ENCODE measurements around the gene DACT3. TPM values are rescaled to one million over a fixed set of nuclear protein-coding genes. Genes with fewer than 3 reads are reported as not detected.

DACT3 gene
- total and polyA plus RNA-seq, 2 of the 4 experiments (the other 2 are of a cell fraction), result 1.6 to 4.9 TPM

GRCh38 chr19:46631481-46631880 is 29.5 kb downstream of the DACT3 start:
- H2AK9ac ChIP-seq (replicated peaks; ENCODE audit: low read depth, low read length, poor library complexity), result peak overlapping the region; percentile 4
- H2BK20ac ChIP-seq (ENCODE audit: low read depth, low read length), result peak overlapping the region; percentile 68
- H3K4me1 ChIP-seq (ENCODE audit: control insufficient read depth, insufficient read depth, low read length), result peaks cover 13% of the 10 kb centered on the region
- H3K23ac ChIP-seq (ENCODE audit: low read depth, low read length), result peak overlapping the region; percentile 51; the same call in 1 of the 2 replicates
- peak overlapping the region; percentile 56 for H4K5ac ChIP-seq (ENCODE audit: low read depth, low read length)
- BruUV-seq (replicated peaks), result no TSS peak
- H3K79me1 ChIP-seq (ENCODE audit: low read depth in 1 of 2, low read length in 2 of 2), result no peaks in the 10 kb centered on the region
- CTCF ChIA-PET, result interaction anchor here (1.1 to 1.5 kb wide), 2 partner anchors 27 to 30 kb away, joined by 3 to 5 read pairs; partner anchors contain the start of gene DACT3
- peak overlapping the region; percentile 20 to 85; a peak in 3 of 4 replicates for H4K8ac ChIP-seq (ENCODE audit: low read depth in 2 of 2, low read length in 2 of 2)
- intact Hi-C loops (cut with micrococcal nuclease), result no loop called here
- H2AK5ac ChIP-seq (ENCODE audit: low read depth, low read length), result peak overlapping the region; percentile 27; the same call in 1 of the 2 replicates
- in situ Hi-C loops (cut with MboI; ENCODE audit: low sequenced_read_pairs), result no loop called here
- no peaks in the 10 kb centered on the region for H3K9me1 ChIP-seq (ENCODE audit: insufficient read depth, low read length)
- no peak overlapping the region for H2BK5ac ChIP-seq (ENCODE audit: low read depth, low read length, poor library complexity, severe bottlenecking)
- no peaks in the 10 kb centered on the region for H4K20me1 ChIP-seq (ENCODE audit: insufficient read depth, low read length)
- H3K4me3 ChIP-seq (ENCODE audit: insufficient read depth, low read depth, low read length), result no peak overlapping the region
- ATAC-seq (ENCODE audit: low read depth) (peak; percentile 65), DNase-seq (peak; percentile 61)
- POLR2A ChIA-PET (ENCODE audit: unreplicated experiment), result interaction anchor here (1.0 kb wide), 1 partner anchor 30 kb away, joined by 3 read pairs; the partner anchor contains the start of gene CALM3
- no CpG with 5 or more reads among the region's 6 CpGs for WGBS, 2 experiments (ENCODE audit: extremely low coverage in 2 of 2, insufficient read length in 1 of 2)
- peak overlapping the region; percentile 58 for H4K91ac ChIP-seq (ENCODE audit: insufficient read depth, low read depth, low read length)
- peak overlapping the region; percentile 69 for H3K14ac ChIP-seq (replicated peaks; ENCODE audit: low read depth, low read length)
- H3K27me3 ChIP-seq (ENCODE audit: control insufficient read depth, insufficient read depth, low read length), result no peaks in the 10 kb centered on the region; the same call in 1 of the 2 replicates
- H2AFZ ChIP-seq (replicated peaks; ENCODE audit: low read length, poor library complexity), result peak overlapping the region; percentile 58
- dilution Hi-C loops (cut with HindIII; ENCODE audit: low sequenced_read_pairs, unreplicated experiment), result no loop called here
- no peak overlapping the region for H3K27ac ChIP-seq (ENCODE audit: insufficient read depth, low read length)
- peak overlapping the region; percentile 80 for H2BK120ac ChIP-seq (ENCODE audit: low read depth, low read length)
- H2BK15ac ChIP-seq (ENCODE audit: low read depth, low read length), result 0 out of 3 replicates have a peak overlapping the region, but pooled peaks have one; percentile 19
- peak overlapping the region; percentile 53 for H3K18ac ChIP-seq (ENCODE audit: low read depth, low read length)
- no peak overlapping the region for H3K4me2 ChIP-seq (ENCODE audit: low read depth, low read length)
- TF ChIP-seq MAZ (IDR thresholded peaks at IDR 0.05; ENCODE audit: borderline replicate concordance, low read depth, low read length), result peak; percentile 59; the same call in 1 of the 2 replicates
- TF ChIP-seq CEBPB (IDR thresholded peaks at IDR 0.05; ENCODE audit: low read depth, low read length), result peak; percentile 90
- no peak for TF ChIP-seq USF2 (IDR thresholded peaks at IDR 0.05; ENCODE audit: low read depth, low read length)
- H3K56ac ChIP-seq (ENCODE audit: extremely low read depth, insufficient read depth, low read length), result no peak overlapping the region
- peak overlapping the region; percentile 82 for H3K4ac ChIP-seq (ENCODE audit: low read depth, low read length)
- 0 out of 2 replicates have a peak overlapping the region, but pooled peaks have one; percentile 7 for H3K9ac ChIP-seq (ENCODE audit: low read depth, low read length)
- no peaks in the 10 kb centered on the region for H3K9me3 ChIP-seq (ENCODE audit: control insufficient read depth, insufficient read depth, low read length)
- no peaks in the 10 kb centered on the region for H3K36me3 ChIP-seq (ENCODE audit: control insufficient read depth, insufficient read depth, low read length)
